Inferior parietal cortex (tissue), 1 donor: Measurements from ENCODE around the gene DUS3L.
"Not testable (repeated sequence)": the region's sequence is repeated elsewhere in the genome, so short reads cannot be mapped to it uniquely, and the experiment has no call there.

Experiments used
- DNase-seq: peaks from one replicate; pipeline ENCODE4 v3.0.0-alpha.2; 2016; ENCODE audit errors: extremely low spot score

DUS3L gene

GRCh38 chr19:5800361-5801270 lies 9.7 kb upstream of the DUS3L start:
- no peak for DNase-seq

GRCh38 chr19:5799247-5800241 lies 8.6 kb upstream of the DUS3L start:
- no peak for DNase-seq

GRCh38 chr19:5798244-5798643 lies 7.3 kb upstream of the DUS3L start:
- no peak for DNase-seq

- no peak for DNase-seq
Observed at GRCh38 chr19:5795382-5795919, 4.5 kb upstream of the DUS3L start.

GRCh38 chr19:5793188-5793587 lies 2.2 kb upstream of the DUS3L start:
- no peak for DNase-seq

GRCh38 chr19:5792224-5792623 lies 1.3 kb upstream of the DUS3L start:
- no peak for DNase-seq

- no peak for DNase-seq
Observed at GRCh38 chr19:5789886-5790558, 941 bp downstream of the DUS3L start.

GRCh38 chr19:5789351-5789761 lies 1.6 kb downstream of the DUS3L start:
- no peak for DNase-seq

GRCh38 chr19:5788422-5788821 lies 2.5 kb downstream of the DUS3L start:
- DNase-seq = no peak

GRCh38 chr19:5787409-5788182 lies 3.4 kb downstream of the DUS3L start:
- no peak for DNase-seq

GRCh38 chr19:5786593-5787408 lies 4.2 kb downstream of the DUS3L start:
- DNase-seq = no peak

GRCh38 chr19:5785423-5785822 lies 5.5 kb downstream of the DUS3L start:
- DNase-seq = no peak

GRCh38 chr19:5784581-5785147 lies 6.3 kb downstream of the DUS3L start, which contains the start of gene PRR22:
TSS of gene PRR22 (minus strand) at chr19:5784746. CDS start at chr19:5784660, 86 bp downstream.
- DNase-seq = no peak

- DNase-seq = no peak
Observed at GRCh38 chr19:5782945-5783919, 7.7 kb downstream of the DUS3L start.

- no peak for DNase-seq
Observed at GRCh38 chr19:5782322-5782721, 8.6 kb downstream of the DUS3L start.

- not testable (repeated sequence) for DNase-seq
Observed at GRCh38 chr19:5780916-5781315, 10.0 kb downstream of the DUS3L start.

GRCh38 chr19:5778402-5778801 lies 12.6 kb downstream of the DUS3L start:
- no peak for DNase-seq

GRCh38 chr19:5775668-5776309 lies 15.2 kb downstream of the DUS3L start:
- DNase-seq = no peak
